Measurements from ENCODE around the gene SBSN. TPM values are rescaled to one million over a fixed set of nuclear protein-coding genes. Genes with fewer than 3 reads are reported as not detected.

SBSN gene
- total and polyA plus RNA-seq, 10 of the 15 experiments (the other 5 are each of a cell fraction or from before 2014, with no cell fraction given) = 0.09 TPM; not detected in 9

GRCh38 chr19:35554076-35554475, 26.0 kb upstream of the SBSN start:
- H3K4me1 ChIP-seq (ENCODE audit: control insufficient read depth, insufficient read depth, low read length) = peaks cover 12% of the 10 kb centered on the region
- SMC1A ChIA-PET (ENCODE audit: uncharacterized antibody, unreplicated experiment) = no interaction called here
- no peaks in the 10 kb centered on the region for H4K20me1 ChIP-seq (ENCODE audit: control insufficient read depth, insufficient read depth)
- WGBS (ENCODE audit: insufficient coverage, insufficient replicate concordance, low lambda C conversion rate, missing lambda C conversion rate) = 32% methylated on average over 5 of the region's 5 CpGs
- in situ Hi-C loops (cut with MboI) = no loop called here
- no peak overlapping the region for H2AFZ ChIP-seq (ENCODE audit: control insufficient read depth, low read depth, low read length)
- H3K4me2 ChIP-seq (ENCODE audit: control insufficient read depth, insufficient read depth) = no peak overlapping the region
- POLR2A ChIA-PET = no interaction called here
- FAIRE-seq (no peak), DNase-seq (ENCODE audit: low read depth, low spot score) (no peak), ATAC-seq (no peak)
- TF ChIP-seq ETV6 (conservative IDR thresholded peaks at IDR 0.05 in 1 of 2, IDR thresholded peaks at IDR 0.05 in 1 of 2; ENCODE audit: borderline replicate concordance in 1 of 2, low read depth in 1 of 2) (no peak), HDGF (IDR thresholded peaks at IDR 0.05) (no peak), ZNF384 (IDR thresholded peaks at IDR 0.05; ENCODE audit: borderline replicate concordance, low read depth, low read length) (no peak)
- CTCF ChIA-PET = no interaction called here
- H3K9me3 ChIP-seq (replicated peaks; ENCODE audit: control insufficient read depth, insufficient read depth, low read length) = no peaks in the 10 kb centered on the region; the same call in 2 of the 3 replicates
- no peaks in the 10 kb centered on the region for H3K79me2 ChIP-seq (ENCODE audit: control insufficient read depth, insufficient read depth, low read length)
- RAD21 ChIA-PET (ENCODE audit: unreplicated experiment) = no interaction called here
- intact Hi-C loops (cut with micrococcal nuclease; ENCODE audit: unreplicated experiment) = no loop called here
- H3K9ac ChIP-seq (ENCODE audit: control insufficient read depth, insufficient read depth, low read length) = no peak overlapping the region
- H3K27me3 ChIP-seq (replicated peaks in 1 of 2; ENCODE audit: control insufficient read depth in 2 of 2, insufficient read depth in 2 of 2, low read length in 1 of 2) = no peaks in the 10 kb centered on the region; a peak in 2 of 4 replicates
- no peaks in the 10 kb centered on the region; a peak in 1 of 4 replicates for H3K36me3 ChIP-seq (ENCODE audit: control insufficient read depth in 2 of 2, insufficient read depth in 2 of 2, low read length in 1 of 2)
- H3K27ac ChIP-seq (ENCODE audit: control insufficient read depth, insufficient read depth) = no peak overlapping the region
- H3K4me3 ChIP-seq = no peak overlapping the region
- no TSS peak for BruUV-seq (replicated peaks)

- H3K9ac ChIP-seq (ENCODE audit: control insufficient read depth, insufficient read depth, low read length) = no peak overlapping the region
- SMC1A ChIA-PET (ENCODE audit: uncharacterized antibody, unreplicated experiment) = no interaction called here
- CTCF ChIA-PET = no interaction called here
- no peaks in the 10 kb centered on the region; the same call in 2 of the 3 replicates for H3K9me3 ChIP-seq (replicated peaks; ENCODE audit: control insufficient read depth, insufficient read depth, low read length)
- FAIRE-seq (no peak), ATAC-seq (no peak), DNase-seq (ENCODE audit: low read depth, low spot score) (no peak)
- in situ Hi-C loops (cut with MboI) = no loop called here
- intact Hi-C loops (cut with micrococcal nuclease; ENCODE audit: unreplicated experiment) = no loop called here
- H3K27ac ChIP-seq (ENCODE audit: control insufficient read depth, insufficient read depth) = no peak overlapping the region
- POLR2A ChIA-PET = no interaction called here
- WGBS (ENCODE audit: insufficient coverage, insufficient replicate concordance, low lambda C conversion rate, missing lambda C conversion rate) = 43% methylated on average over 14 of the region's 14 CpGs
- no peak overlapping the region for H3K4me3 ChIP-seq
- RAD21 ChIA-PET (ENCODE audit: unreplicated experiment) = no interaction called here
- no TSS peak for BruUV-seq (replicated peaks)
- H3K27me3 ChIP-seq (replicated peaks in 1 of 2; ENCODE audit: control insufficient read depth in 2 of 2, insufficient read depth in 2 of 2, low read length in 1 of 2) = no peaks in the 10 kb centered on the region; a peak in 2 of 4 replicates
- H3K4me1 ChIP-seq (ENCODE audit: control insufficient read depth, insufficient read depth, low read length) = peaks cover 6% of the 10 kb centered on the region
- H3K79me2 ChIP-seq (ENCODE audit: control insufficient read depth, insufficient read depth, low read length) = no peaks in the 10 kb centered on the region
- H3K4me2 ChIP-seq (ENCODE audit: control insufficient read depth, insufficient read depth) = no peak overlapping the region
- H4K20me1 ChIP-seq (ENCODE audit: control insufficient read depth, insufficient read depth) = no peaks in the 10 kb centered on the region
- H3K36me3 ChIP-seq (ENCODE audit: control insufficient read depth in 2 of 2, insufficient read depth in 2 of 2, low read length in 1 of 2) = no peaks in the 10 kb centered on the region; a peak in 1 of 4 replicates
- H2AFZ ChIP-seq (ENCODE audit: control insufficient read depth, low read depth, low read length) = no peak overlapping the region
- TF ChIP-seq POLR2AphosphoS5 (IDR thresholded peaks at IDR 0.05; ENCODE audit: low read length) (no peak), RAD21 (IDR thresholded peaks at IDR 0.05; ENCODE audit: insufficient read depth, low read depth, low read length) (no peak), ZBTB40 (IDR thresholded peaks at IDR 0.05; ENCODE audit: borderline replicate concordance) (no peak), HDGF (IDR thresholded peaks at IDR 0.05) (no peak), YY1 (IDR thresholded peaks at IDR 0.05; ENCODE audit: low read depth, low read length) (no peak), ZBTB4 (CRISPR knock-in tag; IDR thresholded peaks at IDR 0.05) (no peak), BRCA1 (IDR thresholded peaks at IDR 0.05; ENCODE audit: low read depth, low read length) (no peak), PAX8 (IDR thresholded peaks at IDR 0.05) (no peak)
Measured at GRCh38 chr19:35553385-35554000, 25.4 kb upstream of the SBSN start.

Measured in GM12878 (cell line).